HEK293T (cell line): ENCODE measurements around the gene HEPH.

Experiments
- CTCF ChIA-PET: fragments of 350-600 bp; formaldehyde crosslinking; extraction: SDS; loops from one replicate; lab custom pipeline; 2021; ENCODE audit warnings: antibody characterized with exemption, inconsistent platforms; lab: Yijun Ruan, JAX
- POLR2A ChIA-PET: fragments of 350-600 bp; formaldehyde crosslinking; extraction: SDS; loops from one replicate; lab custom pipeline; 2020; ENCODE audit warnings: antibody characterized with exemption, inconsistent platforms; lab: Yijun Ruan, JAX
- DNase-seq: peaks from one replicate; pipeline ENCODE4 v3.0.0; 2012; ENCODE audit warnings: mixed read lengths; ENCODE audit errors: extremely low spot score
- ARNT ChIP-seq: fragments of 450-650 bp; IDR thresholded peaks from 2 replicates; pipeline ENCODE4 v1.6.1; 2017; ENCODE audit warnings: mild to moderate bottlenecking
- BHLHE40 ChIP-seq: fragments of 450-650 bp; IDR thresholded peaks from 2 replicates; pipeline ENCODE4 v1.6.1; 2016; ENCODE audit warnings: mild to moderate bottlenecking, moderate library complexity, borderline replicate concordance
- CTBP1 ChIP-seq: fragments of 450-650 bp; IDR thresholded peaks from 2 replicates; pipeline ENCODE4 v1.6.1; 2016; ENCODE audit warnings: borderline replicate concordance
- ELF4 ChIP-seq: fragments of 450-650 bp; IDR thresholded peaks from 2 replicates; pipeline ENCODE4 v1.6.1; 2017; ENCODE audit warnings: antibody characterized with exemption
- FOXA1 ChIP-seq: fragments of 450-650 bp; IDR thresholded peaks from 2 replicates; pipeline ENCODE4 v1.6.1; 2016; ENCODE audit warnings: mild to moderate bottlenecking
- FOXK2 ChIP-seq: fragments of 450-650 bp; IDR thresholded peaks from 2 replicates; pipeline ENCODE4 v1.6.1; 2016; ENCODE audit warnings: mild to moderate bottlenecking
- FOXM1 ChIP-seq: fragments of 450-650 bp; IDR thresholded peaks from 2 replicates; pipeline ENCODE4 v1.6.1; 2017; ENCODE audit warnings: mild to moderate bottlenecking, borderline replicate concordance
- HDGF ChIP-seq: fragments of 450-650 bp; IDR thresholded peaks from 2 replicates; pipeline ENCODE4 v1.6.1; 2017; ENCODE audit warnings: antibody characterized with exemption, borderline replicate concordance
- L3MBTL2 ChIP-seq: fragments of 450-650 bp; conservative IDR thresholded peaks from 2 replicates; pipeline ENCODE4 v1.6.1; 2016; ENCODE audit warnings: mild to moderate bottlenecking
- LEF1 ChIP-seq: fragments of 450-650 bp; IDR thresholded peaks from 2 replicates; pipeline ENCODE4 v1.6.1; 2017; ENCODE audit warnings: mild to moderate bottlenecking, borderline replicate concordance
- NFRKB ChIP-seq: fragments of 450-650 bp; IDR thresholded peaks from 2 replicates; pipeline ENCODE4 v1.6.1; 2016; ENCODE audit warnings: mild to moderate bottlenecking, moderate library complexity
- SP1 ChIP-seq: fragments of 450-650 bp; IDR thresholded peaks from 2 replicates; pipeline ENCODE4 v1.6.1; 2017
- SUZ12 ChIP-seq: fragments of 450-650 bp; IDR thresholded peaks from 2 replicates; pipeline ENCODE4 v1.6.1; 2016; ENCODE audit warnings: mild to moderate bottlenecking
- TARDBP ChIP-seq: fragments of 450-650 bp; IDR thresholded peaks from 2 replicates; pipeline ENCODE4 v1.6.1; 2016
- ZNF384 ChIP-seq: fragments of 450-650 bp; IDR thresholded peaks from 2 replicates; pipeline ENCODE4 v1.6.1; 2016
- TF ChIP-seq, protein P1 (sequence below): fragments of 450-650 bp; IDR thresholded peaks from 2 replicates; pipeline ENCODE4 v1.6.1; 2016

The HEPH gene

DNA sequence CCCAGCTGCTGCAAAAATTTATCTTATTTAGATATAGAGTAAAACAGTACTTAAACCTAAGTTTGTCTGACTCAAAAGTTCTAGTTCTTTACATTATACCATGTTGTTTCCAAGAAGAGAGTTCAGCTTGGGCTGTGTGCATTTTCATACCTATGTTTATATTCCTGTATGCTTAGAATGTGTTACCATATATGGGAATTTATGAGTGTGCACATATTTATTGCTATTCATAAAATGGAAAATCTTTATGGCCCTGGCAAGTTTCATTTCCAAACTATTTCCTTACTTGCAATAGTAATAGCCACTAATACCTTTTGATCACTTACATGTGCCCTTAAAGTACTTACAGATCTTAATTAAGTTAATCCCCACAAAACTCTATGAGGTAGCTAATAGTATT lies 2.6 kb downstream of the HEPH start:
- POLR2A ChIA-PET = no interaction called here
- CTCF ChIA-PET = no interaction called here
- TF ChIP-seq L3MBTL2 (no peak), TARDBP (no peak), ZNF384 (no peak), HDGF (no peak), NFRKB (no peak), ARNT (no peak), BHLHE40 (no peak), SUZ12 (no peak), CTBP1 (no peak), FOXK2 (no peak), ELF4 (no peak), SP1 (no peak), FOXM1 (no peak), FOXA1 (no peak), LEF1 (no peak)
- TF ChIP-seq, protein P1, sequence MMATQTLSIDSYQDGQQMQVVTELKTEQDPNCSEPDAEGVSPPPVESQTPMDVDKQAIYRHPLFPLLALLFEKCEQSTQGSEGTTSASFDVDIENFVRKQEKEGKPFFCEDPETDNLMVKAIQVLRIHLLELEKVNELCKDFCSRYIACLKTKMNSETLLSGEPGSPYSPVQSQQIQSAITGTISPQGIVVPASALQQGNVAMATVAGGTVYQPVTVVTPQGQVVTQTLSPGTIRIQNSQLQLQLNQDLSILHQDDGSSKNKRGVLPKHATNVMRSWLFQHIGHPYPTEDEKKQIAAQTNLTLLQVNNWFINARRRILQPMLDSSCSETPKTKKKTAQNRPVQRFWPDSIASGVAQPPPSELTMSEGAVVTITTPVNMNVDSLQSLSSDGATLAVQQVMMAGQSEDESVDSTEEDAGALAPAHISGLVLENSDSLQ = no peak
- no peak for DNase-seq

DNA sequence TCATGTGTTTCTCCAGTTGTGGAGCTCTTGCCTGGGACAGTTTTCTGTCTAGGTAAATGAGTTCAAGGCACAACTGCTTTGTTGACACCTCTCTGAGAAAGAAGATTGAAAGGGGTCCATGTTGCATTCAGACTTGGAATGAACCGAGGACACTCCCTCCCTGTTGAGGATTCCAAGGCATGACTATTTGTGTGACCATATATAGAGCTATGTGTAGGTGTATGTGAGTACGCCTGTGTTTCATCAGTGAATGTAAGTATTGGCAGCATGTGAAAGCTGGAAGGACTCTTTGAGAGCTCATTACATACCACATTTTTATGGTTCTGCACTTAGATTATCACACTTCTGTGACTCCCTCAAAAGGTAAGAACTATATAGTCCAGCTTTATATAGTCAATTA lies 3.4 kb downstream of the HEPH start:
- TF ChIP-seq CTBP1 (no peak), ARNT (no peak), FOXA1 (no peak), SP1 (no peak)
- DNase-seq = no peak
- ChIA-PET POLR2A (no interaction called here), CTCF (no interaction called here)

DNA sequence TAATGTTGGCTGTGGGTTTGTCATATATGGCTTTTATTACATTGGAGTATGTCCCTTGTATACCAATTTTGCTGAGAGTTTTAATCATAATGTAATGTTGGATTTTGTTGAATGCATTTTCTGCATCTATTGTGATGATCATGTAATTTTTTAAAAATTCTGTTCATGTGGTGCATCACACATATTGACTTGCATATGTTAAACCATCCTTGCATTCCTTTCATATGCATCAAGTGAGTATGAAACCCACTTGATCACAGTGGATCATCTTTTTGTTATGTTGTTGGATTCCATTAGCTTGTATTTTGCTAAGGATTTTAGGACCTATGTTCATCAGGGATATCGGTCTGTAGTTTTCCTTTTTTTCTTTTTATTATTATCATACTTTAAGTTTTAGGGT lies 12.1 kb downstream of the HEPH start:
- no peak for DNase-seq
- POLR2A ChIA-PET = no interaction called here
- no peak for TF ChIP-seq ELF4
- no peak for TF ChIP-seq NFRKB
- no peak for TF ChIP-seq ARNT
- TF ChIP-seq BHLHE40 = no peak
- TF ChIP-seq, protein P1 = no peak
- TF ChIP-seq ZNF384 = no peak
- no peak for TF ChIP-seq SUZ12
- TF ChIP-seq FOXM1 = no peak
- TF ChIP-seq FOXA1 = no peak
- no peak for TF ChIP-seq L3MBTL2
- CTCF ChIA-PET = no interaction called here

DNA sequence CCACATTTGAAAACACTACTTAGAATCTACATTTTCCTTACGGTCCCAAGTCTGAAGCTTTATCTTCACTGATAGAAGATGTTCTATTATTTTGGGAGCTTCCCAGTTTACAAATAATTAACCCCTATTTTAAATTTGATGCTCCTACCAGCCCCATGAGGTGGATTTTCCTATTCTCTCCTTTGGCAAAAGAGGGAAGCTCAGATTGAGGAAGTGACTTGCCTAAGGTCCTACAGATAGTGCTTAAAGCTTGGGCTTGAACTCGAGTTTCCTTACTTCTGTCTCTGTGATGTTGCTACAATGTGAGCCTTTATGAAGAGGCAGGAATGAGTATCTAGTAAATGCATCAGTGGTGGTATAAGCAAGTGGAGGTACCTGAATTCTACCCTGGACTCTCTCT lies 27.5 kb downstream of the HEPH start:
- POLR2A ChIA-PET = no interaction called here
- no peak for DNase-seq
- TF ChIP-seq LEF1 (no peak), SP1 (no peak), BHLHE40 (no peak), NFRKB (no peak), ELF4 (no peak), ZNF384 (no peak), FOXK2 (no peak), SUZ12 (no peak), HDGF (no peak), CTBP1 (no peak), L3MBTL2 (no peak), FOXM1 (no peak), ARNT (no peak), FOXA1 (no peak), TARDBP (no peak)
- TF ChIP-seq, protein P1 = no peak
- CTCF ChIA-PET = no interaction called here

DNA sequence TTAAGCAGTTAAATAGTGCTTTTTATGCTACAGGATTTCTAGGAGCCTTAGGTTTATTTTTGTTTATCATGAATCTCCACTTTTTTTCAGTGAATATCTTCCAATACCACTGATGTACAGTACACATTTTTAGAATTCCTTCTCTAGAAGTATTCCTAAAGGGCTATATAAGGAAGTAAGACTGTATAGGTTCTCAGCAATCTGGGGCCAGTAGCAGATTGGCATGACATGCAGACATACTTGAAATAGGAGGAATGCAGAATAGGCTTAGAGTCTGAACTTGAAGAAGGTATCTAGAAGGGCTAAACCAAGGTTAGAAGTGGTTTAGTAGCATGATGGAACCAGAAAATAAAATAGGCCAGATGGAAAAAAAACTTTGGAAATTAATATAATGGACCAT lies 29.8 kb downstream of the HEPH start:
- CTCF ChIA-PET = no interaction called here
- no peak for DNase-seq
- POLR2A ChIA-PET = no interaction called here
- TF ChIP-seq SP1 (no peak), TARDBP (no peak), FOXK2 (no peak), L3MBTL2 (no peak), NFRKB (no peak), CTBP1 (no peak), ELF4 (no peak), FOXM1 (no peak), ARNT (no peak), FOXA1 (no peak), SUZ12 (no peak)

DNA sequence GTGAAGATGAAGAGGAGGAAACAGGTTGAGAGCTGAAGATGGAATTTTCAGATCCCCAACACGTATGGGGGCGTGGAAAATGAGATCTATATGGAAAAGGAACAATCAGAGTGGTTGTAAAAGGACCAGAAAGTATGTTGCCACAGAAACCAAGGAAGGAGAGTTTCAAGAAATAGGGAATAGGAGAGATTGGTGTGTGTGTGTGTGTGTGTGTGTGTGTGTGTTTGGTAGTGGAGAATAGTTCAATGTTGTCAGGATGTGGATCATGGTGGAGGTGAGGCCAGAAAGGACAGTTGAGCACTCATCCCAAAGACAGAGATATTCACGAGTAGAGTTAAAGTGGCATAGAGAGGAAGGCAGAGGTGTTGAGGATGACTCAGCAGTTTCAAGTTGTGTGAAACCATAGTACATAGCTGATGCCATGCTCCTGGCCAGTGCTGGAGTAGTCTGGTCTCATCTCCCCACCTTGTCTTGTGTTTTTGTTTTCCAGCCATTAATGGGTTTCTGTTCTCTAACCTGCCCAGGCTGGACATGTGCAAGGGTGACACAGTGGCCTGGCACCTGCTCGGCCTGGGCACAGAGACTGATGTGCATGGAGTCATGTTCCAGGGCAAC lies 36.1 kb downstream of the HEPH start:
- DNase-seq = no peak
- ChIA-PET POLR2A (no interaction called here), CTCF (interaction anchor here (1.2 kb wide), 1 partner anchor 11 kb away, joined by 4 read pairs; no protein-coding TSS in a partner anchor)
- TF ChIP-seq SUZ12 (no peak), ZNF384 (no peak), CTBP1 (no peak), NFRKB (no peak), TARDBP (no peak), ELF4 (no peak), FOXK2 (no peak), FOXA1 (no peak), ARNT (no peak), FOXM1 (no peak), L3MBTL2 (no peak), SP1 (no peak), BHLHE40 (no peak), LEF1 (no peak), HDGF (no peak)
- TF ChIP-seq, protein P1 = no peak
